SK-N-SH (cell line): Measurements from ENCODE around the gene SMU1. TPM values are rescaled to one million over a fixed set of nuclear protein-coding genes. Genes with fewer than 3 reads are reported as not detected.

Source experiments
- CTCF ChIA-PET: fragments of 300-600, 350-600 bp; formaldehyde crosslinking; extraction: SDS; loops from one replicate; lab custom pipeline; 2021; lab: Yijun Ruan, JAX
- POLR2A ChIA-PET: fragments of 350-600 bp; sonication (Branson Sonifier 250); formaldehyde crosslinking; extraction: SDS; loops from one replicate; lab custom pipeline; 2020; ENCODE audit warnings: antibody characterized with exemption, inconsistent platforms; lab: Yijun Ruan, JAX
- DNase-seq: peaks from one replicate; pipeline ENCODE4 v3.0.0; 2012
- H2AFZ ChIP-seq: fragments of 200-600 bp; sonication (generic); 2 replicates; pipeline ENCODE4 v1.8.1; 2016; ENCODE audit warnings: antibody characterized with exemption, mild to moderate bottlenecking, low read depth
- H3F3A ChIP-seq: fragments of 200-600 bp; sonication (generic); replicated peaks from 2 replicates; pipeline ENCODE3; 2016; ENCODE audit warnings: antibody characterized with exemption, mild to moderate bottlenecking; ENCODE audit not compliant: insufficient read depth
- H3K27ac ChIP-seq, 2 experiments: fragments of 200-500 bp in 1 of 2; fragments of 200-600 bp in 1 of 2; sonication (Bioruptor generic) in 1 of 2; sonication (generic), shearing (Covaris generic) in 1 of 2; 2 replicates each; pipeline versions ENCODE4 v1.5.1 to v1.6.1; 2014 to 2016; ENCODE audit warnings: low read depth in 2 of 2, inconsistent platforms in 1 of 2, low read length in 1 of 2, mild to moderate bottlenecking in 1 of 2, mixed read lengths in 1 of 2
- H3K27me3 ChIP-seq: fragments of 200-600 bp; sonication (generic), shearing (Covaris generic); 2 replicates; pipeline ENCODE4 v1.6.1; 2016; ENCODE audit warnings: mixed run types; ENCODE audit not compliant: insufficient read depth
- H3K36me3 ChIP-seq, 2 experiments: fragments of 200-500 bp in 1 of 2; fragments of 200-600 bp in 1 of 2; sonication (Bioruptor generic) in 1 of 2; sonication (generic) in 1 of 2; replicated peaks in 1 of 2; 2 replicates each; pipeline versions ENCODE3 to v1.5.1; 2014 to 2016; ENCODE audit warnings: low read length in 1 of 2, mild to moderate bottlenecking in 1 of 2; ENCODE audit not compliant: insufficient read depth in 2 of 2, control insufficient read depth in 1 of 2
- H3K4me1 ChIP-seq, 2 experiments: fragments of 200-500 bp in 1 of 2; fragments of 200-600 bp in 1 of 2; sonication (Bioruptor generic) in 1 of 2; sonication (generic), shearing (Covaris generic) in 1 of 2; 2 replicates each; pipeline versions ENCODE4 v1.5.1 to v1.6.1; 2014 to 2016; ENCODE audit warnings: low read depth in 1 of 2, low read length in 1 of 2, mixed run types in 1 of 2; ENCODE audit not compliant: insufficient read depth in 2 of 2, control insufficient read depth in 1 of 2
- H3K4me2 ChIP-seq: fragments of 200-600 bp; sonication (generic), shearing (Covaris generic); 2 replicates; pipeline ENCODE4 v1.6.1; 2017; ENCODE audit warnings: mixed run types
- H3K4me3 ChIP-seq, 2 experiments: fragments of 200-500 bp in 1 of 2; fragments of 200-600 bp in 1 of 2; sonication (Bioruptor generic) in 1 of 2; sonication (generic), shearing (Covaris generic) in 1 of 2; 2 replicates each; pipeline versions ENCODE4 v1.5.1 to v1.8.1; 2014 to 2016; ENCODE audit warnings: low read depth in 2 of 2, inconsistent platforms in 1 of 2, low read length in 1 of 2, mild to moderate bottlenecking in 1 of 2, mixed read lengths in 1 of 2, moderate library complexity in 1 of 2
- H3K79me2 ChIP-seq: fragments of 200-600 bp; sonication (generic); 2 replicates; pipeline ENCODE4 v1.8.1; 2017; ENCODE audit warnings: mild to moderate bottlenecking; ENCODE audit not compliant: insufficient read depth
- H3K9ac ChIP-seq: fragments of 200-600 bp; sonication (generic); 2 replicates; pipeline ENCODE4 v1.6.1; 2017; ENCODE audit warnings: mixed run types
- H3K9me2 ChIP-seq: fragments of 200-600 bp; sonication (generic); 2 replicates; pipeline ENCODE4 v1.6.1; 2017; ENCODE audit warnings: mixed run types
- H3K9me3 ChIP-seq: fragments of 200-600 bp; sonication (generic); 2 replicates; pipeline ENCODE4 v1.6.1; 2017; ENCODE audit warnings: mixed run types, mild to moderate bottlenecking, moderate library complexity
- H4K20me1 ChIP-seq: fragments of 200-600 bp; sonication (generic); 2 replicates; pipeline ENCODE4 v1.6.1; 2017; ENCODE audit warnings: mild to moderate bottlenecking, mixed run types; ENCODE audit not compliant: insufficient read depth
- EP300 ChIP-seq, 2 experiments: IDR thresholded peaks; 2 replicates each; pipeline versions ENCODE4 v1.4.0 to v1.6.1; 2012; ENCODE audit warnings: borderline replicate concordance in 1 of 2, low read depth in 1 of 2, low read length in 1 of 2
- EZH2phosphoT487 ChIP-seq: fragments of 200-600 bp; sonication (generic); IDR thresholded peaks from 2 replicates; pipeline ENCODE4 v1.6.1; 2017; ENCODE audit warnings: low read depth, mixed run types, mild to moderate bottlenecking, antibody characterized with exemption, moderate library complexity, borderline replicate concordance
- FOSL2 ChIP-seq: IDR thresholded peaks from 2 replicates; pipeline ENCODE4 v1.4.0; 2012; ENCODE audit warnings: low read depth, mild to moderate bottlenecking, moderate library complexity, borderline replicate concordance
- FOXM1 ChIP-seq: IDR thresholded peaks from 2 replicates; pipeline ENCODE4 v1.4.0; 2012; ENCODE audit warnings: low read depth, mild to moderate bottlenecking
- GABPA ChIP-seq: IDR thresholded peaks from 2 replicates; pipeline ENCODE4 v1.4.0; 2012; ENCODE audit warnings: low read depth, mild to moderate bottlenecking
- GATA2 ChIP-seq: sonication (generic); formaldehyde crosslinking; IDR thresholded peaks from 2 replicates; pipeline ENCODE4 v1.5.0; 2020; ENCODE audit warnings: mild to moderate bottlenecking, missing genetic modification reagents
- IRF3 ChIP-seq: fragments of 150-350 bp; IDR thresholded peaks from 2 replicates; pipeline ENCODE4 v1.6.1; 2016; ENCODE audit warnings: mild to moderate bottlenecking, low read depth, low read length
- MXI1 ChIP-seq: IDR thresholded peaks from 2 replicates; pipeline ENCODE4 v1.6.1; 2012; ENCODE audit warnings: mild to moderate bottlenecking, low read depth, low read length, improper control_type of control experiment
- PBX3 ChIP-seq: IDR thresholded peaks from 2 replicates; pipeline ENCODE4; 2012
- RXRA ChIP-seq: IDR thresholded peaks from 2 replicates; pipeline ENCODE4 v1.4.0; 2012; ENCODE audit warnings: low read depth, mild to moderate bottlenecking, borderline replicate concordance
- SIN3A ChIP-seq: IDR thresholded peaks from 2 replicates; pipeline ENCODE4 v1.6.1; 2012; ENCODE audit warnings: low read depth, mild to moderate bottlenecking, low read length, moderate library complexity, borderline replicate concordance
- TAF1 ChIP-seq: IDR thresholded peaks from 2 replicates; pipeline ENCODE4 v1.6.1; 2012; ENCODE audit warnings: low read depth, mild to moderate bottlenecking, low read length, moderate library complexity, borderline replicate concordance
- YY1 ChIP-seq: IDR thresholded peaks from 2 replicates; pipeline ENCODE4 v1.4.0; 2012; ENCODE audit warnings: low read depth, mild to moderate bottlenecking
- WGBS: methylation state at CpG from one replicate; pipeline ENCODE4 v1.1.6; 2017; ENCODE audit warnings: low lambda C conversion rate; 5-methylcytosine and 5-hydroxymethylcytosine counted together
- polyA plus RNA-seq, 3 experiments: library from polyadenylated mRNA; depleted of rRNA; stranded (reverse); fragments of >200 nt; gene quantifications; 2 replicates each; pipeline ENCODE4 v1.2.3, GENCODE V29; 2012
- TF ChIP-seq, protein P1 (sequence below): IDR thresholded peaks from 2 replicates; pipeline ENCODE4 v1.4.0; 2012; ENCODE audit warnings: low read depth, borderline replicate concordance

SMU1 gene
- polyA plus RNA-seq, 1 of the 3 experiments (the other 2 are of a cell fraction), result 9.8 TPM

GRCh38 chr9:33051144-33051543 is 25.3 kb downstream of the SMU1 start:
- 95% methylated on average over 4 of the region's 4 CpGs for WGBS
- Histone ChIP-seq H3K4me2 (no peak overlapping the region), H3K9ac (no peak overlapping the region), H3K79me2 (no peaks in the 10 kb centered on the region), H3F3A (peaks cover 22% of the 10 kb centered on the region), H4K20me1 (no peaks in the 10 kb centered on the region), H3K9me2 (no peaks in the 10 kb centered on the region), H3K9me3 (no peaks in the 10 kb centered on the region), H3K36me3 (peaks cover 71 to 79% of the 10 kb centered on the region in 2 experiments), H3K4me1 (no peaks in the 10 kb centered on the region), H3K4me3 (no peak overlapping the region), H3K27ac (no peak overlapping the region), H2AFZ (no peak overlapping the region), H3K27me3 (no peaks in the 10 kb centered on the region)
- no peak for DNase-seq
- TF ChIP-seq FOXM1, result no peak
- no peak for TF ChIP-seq GABPA
- no peak for TF ChIP-seq TAF1
- no peak for TF ChIP-seq EP300 (IDR thresholded peaks at IDR 0.05; ENCODE audit: borderline replicate concordance in 1 of 2, low read depth in 1 of 2, low read length in 1 of 2)
- no peak for TF ChIP-seq EZH2phosphoT487
- no peak for TF ChIP-seq FOSL2
- no peak for TF ChIP-seq RXRA
- TF ChIP-seq IRF3, result no peak
- no peak for TF ChIP-seq GATA2 (CRISPR knock-in tag)
- no peak for TF ChIP-seq MXI1
- no peak for TF ChIP-seq YY1
- TF ChIP-seq, protein P1, sequence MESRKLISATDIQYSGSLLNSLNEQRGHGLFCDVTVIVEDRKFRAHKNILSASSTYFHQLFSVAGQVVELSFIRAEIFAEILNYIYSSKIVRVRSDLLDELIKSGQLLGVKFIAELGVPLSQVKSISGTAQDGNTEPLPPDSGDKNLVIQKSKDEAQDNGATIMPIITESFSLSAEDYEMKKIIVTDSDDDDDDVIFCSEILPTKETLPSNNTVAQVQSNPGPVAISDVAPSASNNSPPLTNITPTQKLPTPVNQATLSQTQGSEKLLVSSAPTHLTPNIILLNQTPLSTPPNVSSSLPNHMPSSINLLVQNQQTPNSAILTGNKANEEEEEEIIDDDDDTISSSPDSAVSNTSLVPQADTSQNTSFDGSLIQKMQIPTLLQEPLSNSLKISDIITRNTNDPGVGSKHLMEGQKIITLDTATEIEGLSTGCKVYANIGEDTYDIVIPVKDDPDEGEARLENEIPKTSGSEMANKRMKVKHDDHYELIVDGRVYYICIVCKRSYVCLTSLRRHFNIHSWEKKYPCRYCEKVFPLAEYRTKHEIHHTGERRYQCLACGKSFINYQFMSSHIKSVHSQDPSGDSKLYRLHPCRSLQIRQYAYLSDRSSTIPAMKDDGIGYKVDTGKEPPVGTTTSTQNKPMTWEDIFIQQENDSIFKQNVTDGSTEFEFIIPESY, result no peak
- TF ChIP-seq PBX3, result no peak
- TF ChIP-seq SIN3A, result no peak
- CTCF ChIA-PET, result interaction anchor here (0.6 kb wide), 1 partner anchor 83 kb away, joined by 3 read pairs; no protein-coding TSS in a partner anchor
- POLR2A ChIA-PET, result no interaction called here
